GM13976 (cell line): ENCODE results near the gene EPN2.
"Not testable (repeated sequence)": the region's sequence is repeated elsewhere in the genome, so short reads cannot be mapped to it uniquely, and the experiment has no call there.

ENCODE experiments used
- DNase-seq: peaks from one replicate; pipeline ENCODE4 v3.0.0; 2012; ENCODE audit warnings: low spot score
- in situ Hi-C: fragments of 300-500 bp; cut with MboI; formaldehyde crosslinking; loops from one replicate; pipeline ENCODE4 v1.12.0; 2022; ENCODE audit warnings: low sequenced_read_pairs, mixed read lengths, inconsistent platforms; ENCODE audit not compliant: unreplicated experiment

Gene EPN2

GRCh38 chr17:19237139-19237388 is at the start of gene EPN2:
Gene EPN2, plus strand, starts transcription at chr17:19237366. Its CDS starts 45,754 bp downstream, at chr17:19283120.
- in situ Hi-C loops, result not testable (repeated sequence)

GRCh38 chr17:19187883-19188869 is 49.0 kb upstream of the EPN2 start:
- in situ Hi-C loops, DNase-seq: not testable (repeated sequence)

More at GRCh38 chr17:19237139-19237388, at the start of gene EPN2:
- peak; percentile 82 for DNase-seq

GRCh38 chr17:19188870-19189708 is 48.1 kb upstream of the EPN2 start:
- in situ Hi-C loops, result not testable (repeated sequence)

GRCh38 chr17:19189781-19190405 is 47.3 kb upstream of the EPN2 start:
- in situ Hi-C loops, DNase-seq: not testable (repeated sequence)

More at GRCh38 chr17:19188870-19189708, 48.1 kb upstream of the EPN2 start:
- DNase-seq, result not testable (repeated sequence)

- DNase-seq, in situ Hi-C loops: not testable (repeated sequence)
These were observed 40.6 kb upstream of the EPN2 start for GRCh38 chr17:19196382-19197204.

- in situ Hi-C loops, DNase-seq: not testable (repeated sequence)
These were observed 34.7 kb upstream of the EPN2 start for GRCh38 chr17:19202448-19202847.

GRCh38 chr17:19203429-19203828 is 33.7 kb upstream of the EPN2 start:
- DNase-seq, in situ Hi-C loops: not testable (repeated sequence)

GRCh38 chr17:19215074-19215860 is 21.9 kb upstream of the EPN2 start:
- DNase-seq, in situ Hi-C loops: not testable (repeated sequence)

GRCh38 chr17:19216148-19216926 is 20.8 kb upstream of the EPN2 start:
- DNase-seq, in situ Hi-C loops: not testable (repeated sequence)

- DNase-seq, in situ Hi-C loops: not testable (repeated sequence)
These were observed 18.3 kb upstream of the EPN2 start for GRCh38 chr17:19218914-19219313.

GRCh38 chr17:19219384-19219783 is 17.8 kb upstream of the EPN2 start:
- DNase-seq, in situ Hi-C loops: not testable (repeated sequence)

GRCh38 chr17:19220195-19220594 is 17.0 kb upstream of the EPN2 start:
- DNase-seq, in situ Hi-C loops: not testable (repeated sequence)

GRCh38 chr17:19226610-19227588 is 10.3 kb upstream of the EPN2 start:
- in situ Hi-C loops, DNase-seq: not testable (repeated sequence)

- in situ Hi-C loops, DNase-seq: not testable (repeated sequence)
These were observed 2.5 kb upstream of the EPN2 start for GRCh38 chr17:19234676-19235075.
